ENCODE results near the gene CCDC54.
"Not testable (repeated sequence)": the region's sequence is repeated elsewhere in the genome, so short reads cannot be mapped to it uniquely, and the experiment has no call there.

CCDC54 gene

GRCh38 chr3:107377151-107377550 is at the start of gene CCDC54:
Gene CCDC54, plus strand, starts transcription at chr3:107377439. Its CDS starts 149 bp downstream, at chr3:107377588.
- DNase-seq (ENCODE audit: low read depth in 2 of 2): no peak

- DNase-seq (ENCODE audit: low read depth in 2 of 2): no peak
These were observed 49.2 kb upstream of the CCDC54 start for GRCh38 chr3:107328069-107328468.

- DNase-seq (ENCODE audit: low read depth in 2 of 2): no peak
These were observed 48.2 kb upstream of the CCDC54 start for GRCh38 chr3:107329088-107329487.

- DNase-seq (ENCODE audit: low read depth in 2 of 2): not testable (repeated sequence)
These were observed 37.5 kb upstream of the CCDC54 start for GRCh38 chr3:107339690-107340089.

- no peak for DNase-seq (ENCODE audit: low read depth in 2 of 2)
These were observed 32.5 kb upstream of the CCDC54 start for GRCh38 chr3:107344722-107345121.

- no peak for DNase-seq (ENCODE audit: low read depth in 2 of 2)
These were observed 31.3 kb upstream of the CCDC54 start for GRCh38 chr3:107345822-107346405.

- no peak for DNase-seq (ENCODE audit: low read depth in 2 of 2)
These were observed 30.7 kb upstream of the CCDC54 start for GRCh38 chr3:107346564-107346963.

GRCh38 chr3:107347751-107348150 is 29.5 kb upstream of the CCDC54 start:
- no peak for DNase-seq (ENCODE audit: low read depth in 2 of 2)

GRCh38 chr3:107356706-107357105 is 20.5 kb upstream of the CCDC54 start:
- no peak for DNase-seq (ENCODE audit: low read depth in 2 of 2)

GRCh38 chr3:107361633-107362032 is 15.6 kb upstream of the CCDC54 start:
- DNase-seq (ENCODE audit: low read depth in 2 of 2): no peak

GRCh38 chr3:107365051-107365450 is 12.2 kb upstream of the CCDC54 start:
- DNase-seq (ENCODE audit: low read depth in 2 of 2): no peak

- DNase-seq (ENCODE audit: low read depth in 2 of 2): no peak
These were observed 10.5 kb upstream of the CCDC54 start for GRCh38 chr3:107366766-107367165.

GRCh38 chr3:107367353-107367752 is 9.9 kb upstream of the CCDC54 start:
- no peak for DNase-seq (ENCODE audit: low read depth in 2 of 2)

GRCh38 chr3:107368654-107369398 is 8.4 kb upstream of the CCDC54 start:
- no peak for DNase-seq (ENCODE audit: low read depth in 2 of 2)

GRCh38 chr3:107369791-107370190 is 7.4 kb upstream of the CCDC54 start:
- DNase-seq (ENCODE audit: low read depth in 2 of 2): no peak

GRCh38 chr3:107370907-107371306 is 6.3 kb upstream of the CCDC54 start:
- DNase-seq (ENCODE audit: low read depth in 2 of 2): no peak

GRCh38 chr3:107372506-107372905 is 4.7 kb upstream of the CCDC54 start:
- no peak for DNase-seq (ENCODE audit: low read depth in 2 of 2)

- no peak for DNase-seq (ENCODE audit: low read depth in 2 of 2)
These were observed 3.3 kb upstream of the CCDC54 start for GRCh38 chr3:107373896-107374295.

- DNase-seq (ENCODE audit: low read depth in 2 of 2): no peak
These were observed 1.6 kb upstream of the CCDC54 start for GRCh38 chr3:107375682-107376081.

- no peak for DNase-seq (ENCODE audit: low read depth in 2 of 2)
These were observed 5.4 kb downstream of the CCDC54 start for GRCh38 chr3:107382631-107383030.

- DNase-seq (ENCODE audit: low read depth in 2 of 2): no peak
These were observed 7.2 kb downstream of the CCDC54 start for GRCh38 chr3:107384428-107384827.

GRCh38 chr3:107384907-107385306 is 7.7 kb downstream of the CCDC54 start:
- DNase-seq (ENCODE audit: low read depth in 2 of 2): no peak

- DNase-seq (ENCODE audit: low read depth in 2 of 2): no peak
These were observed 10.3 kb downstream of the CCDC54 start for GRCh38 chr3:107387555-107387954.
